HG02571 (cell line): Measurements from ENCODE around the gene LCA5L.

Source experiments
- ATAC-seq: cut with Tn5 transposase; IDR thresholded peaks from one replicate; pipeline ENCODE4 v1.9.1; 2021; ENCODE audit warnings: mild to moderate bottlenecking, moderate library complexity; ENCODE audit not compliant: unreplicated experiment

The LCA5L gene

DNA sequence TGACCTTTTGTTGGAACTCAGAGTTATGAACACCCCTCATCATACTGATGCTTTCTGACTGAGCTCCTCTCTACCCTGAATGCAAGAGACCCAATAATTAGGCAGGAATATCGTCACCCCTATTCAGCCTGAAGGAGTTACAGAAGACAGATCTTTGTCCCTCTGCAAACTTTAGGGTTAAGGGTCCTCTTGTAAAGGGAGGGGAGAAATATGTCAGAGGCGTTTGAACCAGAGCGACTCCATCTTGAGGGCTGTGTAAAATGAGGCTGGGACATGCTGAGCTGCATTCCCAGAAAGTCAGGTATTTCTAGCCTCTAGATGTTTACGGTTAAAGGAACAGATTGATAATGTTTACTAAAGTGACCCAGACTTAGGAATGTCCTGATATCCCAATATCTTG, 86.2 kb downstream of the LCA5L start:
- ATAC-seq, result no peak
